Nephron (organoid): Measurements from ENCODE around the gene KIAA1217.

Source experiments
- H3K27ac Mint-ChIP-seq, 3 experiments: 2 replicates each; pipeline ENCODE4 v1.8.0; 2020; ENCODE audit warnings: mixed read lengths in 3 of 3, mild to moderate bottlenecking in 2 of 3, moderate library complexity in 1 of 3
- H3K27me3 Mint-ChIP-seq: 2 replicates; pipeline ENCODE4 v1.8.0; 2021; ENCODE audit warnings: low read depth, mild to moderate bottlenecking, moderate library complexity, mixed read lengths
- H3K36me3 Mint-ChIP-seq: 2 replicates; pipeline ENCODE4 v1.8.0; 2020; ENCODE audit warnings: low read depth, mixed read lengths
- H3K4me1 Mint-ChIP-seq: 2 replicates; pipeline ENCODE4 v1.8.0; 2020; ENCODE audit warnings: mixed read lengths
- H3K4me3 Mint-ChIP-seq, 3 experiments: 2 replicates each; pipeline ENCODE4 v1.8.0; 2020; ENCODE audit warnings: mild to moderate bottlenecking in 3 of 3, mixed read lengths in 3 of 3, moderate library complexity in 2 of 3
- H3K9me3 Mint-ChIP-seq: 2 replicates; pipeline ENCODE4 v1.8.0; 2020; ENCODE audit warnings: mixed read lengths
- CTCF ChIP-seq, 3 experiments: fragments of 200-600 bp; sonication (generic); IDR thresholded peaks; one replicate each; pipeline ENCODE4 v1.5.0; 2021; ENCODE audit warnings: antibody characterized with exemption in 3 of 3; ENCODE audit not compliant: unreplicated experiment in 3 of 3

KIAA1217 gene

GRCh38 chr10:24502801-24503460, 294.0 kb downstream of the KIAA1217 start:
- Mint-ChIP-seq H3K36me3 (peaks cover 73% of the 10 kb centered on the region), H3K4me1 (peaks cover 15% of the 10 kb centered on the region), H3K27ac (peak overlapping the region; percentile 4 to 73 (median 42)), H3K9me3 (peaks cover 4% of the 10 kb centered on the region), H3K27me3 (no peaks in the 10 kb centered on the region), H3K4me3 (no peak overlapping the region)
- TF ChIP-seq CTCF (IDR thresholded peaks at IDR 0.05; ENCODE audit: unreplicated experiment in 3 of 3): no peak

DNA sequence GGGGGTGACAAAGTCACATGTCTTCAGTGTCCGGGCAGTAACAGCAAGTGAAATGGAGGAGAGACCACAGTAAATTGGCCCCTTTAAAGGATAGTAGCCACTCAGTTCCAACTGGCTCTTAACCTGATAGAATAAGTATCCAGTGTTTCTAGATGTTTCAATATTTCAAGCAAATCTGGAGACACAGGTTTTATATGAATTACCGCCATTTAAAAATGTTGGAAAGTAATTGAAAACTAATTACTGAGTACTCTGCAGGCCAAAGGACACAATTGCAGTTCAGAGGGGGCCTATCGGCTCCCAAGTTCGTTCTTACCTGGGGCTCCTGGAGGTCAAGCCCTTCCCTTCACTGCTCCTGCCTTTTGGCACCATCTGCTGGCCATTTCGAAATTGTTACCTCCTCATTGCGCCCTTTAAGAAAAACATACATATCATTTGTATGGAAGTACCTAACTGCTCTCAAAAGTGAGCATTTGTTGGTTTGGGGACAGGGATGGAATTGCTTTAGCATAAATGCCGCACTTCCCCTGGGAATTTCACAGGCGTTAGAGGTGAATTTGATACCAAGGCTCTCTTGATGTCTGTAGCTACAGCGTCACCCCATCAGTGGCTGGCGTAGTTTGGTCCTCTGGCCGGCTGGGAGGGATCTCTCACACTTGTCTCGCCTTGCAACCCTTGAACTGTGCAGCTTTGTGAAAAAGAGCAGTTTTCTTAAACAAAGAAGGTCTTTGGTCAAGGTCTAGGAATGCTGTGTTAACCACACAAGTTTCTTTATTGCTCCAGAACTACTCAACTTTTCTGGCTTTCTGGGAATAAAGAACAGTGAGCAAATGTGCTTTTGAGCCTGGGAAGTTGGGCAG, 294.8 kb downstream of the KIAA1217 start:
- no peaks in the 10 kb centered on the region for H3K27me3 Mint-ChIP-seq

DNA sequence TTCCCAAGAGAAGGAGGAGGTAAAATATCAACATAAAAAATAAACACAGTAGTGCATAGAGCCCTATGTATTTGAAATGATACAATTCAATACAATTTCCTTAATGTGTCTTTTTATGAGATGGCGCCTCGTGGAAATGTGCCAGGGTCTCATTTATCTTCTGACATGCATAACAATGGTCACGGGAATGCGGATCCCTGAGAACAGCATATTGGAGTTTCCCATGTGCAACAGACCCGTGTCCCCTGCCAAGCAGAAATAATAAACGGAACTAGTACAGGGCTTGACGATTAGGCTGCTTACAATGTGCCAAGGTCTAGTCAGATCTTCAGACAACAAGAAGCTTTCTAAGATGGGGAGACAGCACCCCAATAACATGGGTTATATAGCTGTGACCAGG, 296.8 kb downstream of the KIAA1217 start:
- H3K9me3 Mint-ChIP-seq: peaks cover 4% of the 10 kb centered on the region
- TF ChIP-seq CTCF (IDR thresholded peaks at IDR 0.05; ENCODE audit: unreplicated experiment in 3 of 3): no peak

More for the DNA sequence above, 294.8 kb downstream of the KIAA1217 start:
- Mint-ChIP-seq H3K9me3 (peaks cover 4% of the 10 kb centered on the region), H3K27ac (peak overlapping the region; percentile 4 to 73 (median 42)), H3K36me3 (peaks cover 70% of the 10 kb centered on the region), H3K4me3 (no peak overlapping the region), H3K4me1 (peaks cover 15% of the 10 kb centered on the region)
- peak; percentile 53 to 63 (median 55) for TF ChIP-seq CTCF (IDR thresholded peaks at IDR 0.05; ENCODE audit: unreplicated experiment in 3 of 3)

DNA sequence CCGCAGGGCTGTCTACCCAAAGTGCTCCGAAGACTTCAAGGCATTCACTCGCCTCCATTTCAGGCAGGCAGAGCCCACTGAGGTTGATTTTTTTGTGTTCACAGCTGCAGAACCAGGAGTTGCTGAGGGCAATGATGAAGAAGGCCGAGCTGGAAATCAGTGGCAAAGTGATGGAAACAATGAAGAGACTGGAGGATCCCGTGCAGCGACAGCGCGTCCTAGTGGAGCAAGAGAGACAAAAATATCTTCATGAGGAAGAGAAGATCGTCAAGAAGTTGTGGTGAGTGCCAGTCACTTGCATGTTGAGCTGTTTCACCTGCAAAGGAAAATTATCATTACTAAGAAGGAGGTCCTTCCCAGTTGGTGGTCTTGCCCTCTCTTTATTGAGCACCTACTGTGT, 304.2 kb downstream of the KIAA1217 start:
- peak; percentile 23 to 28 (median 26) for TF ChIP-seq CTCF (IDR thresholded peaks at IDR 0.05; ENCODE audit: unreplicated experiment in 3 of 3)
- H3K9me3 Mint-ChIP-seq: no peaks in the 10 kb centered on the region
- no peaks in the 10 kb centered on the region for H3K27me3 Mint-ChIP-seq
- no peaks in the 10 kb centered on the region for H3K4me1 Mint-ChIP-seq
- H3K36me3 Mint-ChIP-seq: peaks cover 56% of the 10 kb centered on the region
- no peak overlapping the region for H3K4me3 Mint-ChIP-seq
- no peak overlapping the region for H3K27ac Mint-ChIP-seq

More for the DNA sequence above, 296.8 kb downstream of the KIAA1217 start:
- H3K27me3 Mint-ChIP-seq: no peaks in the 10 kb centered on the region
- peaks cover 15% of the 10 kb centered on the region for H3K4me1 Mint-ChIP-seq
- no peak overlapping the region for H3K4me3 Mint-ChIP-seq
- peaks cover 75% of the 10 kb centered on the region for H3K36me3 Mint-ChIP-seq
- H3K27ac Mint-ChIP-seq: no peak overlapping the region

GRCh38 chr10:24515481-24515880, 306.5 kb downstream of the KIAA1217 start:
- Mint-ChIP-seq H3K4me1 (peaks cover 7% of the 10 kb centered on the region), H3K27ac (no peak overlapping the region), H3K36me3 (peaks cover 43% of the 10 kb centered on the region), H3K27me3 (no peaks in the 10 kb centered on the region), H3K4me3 (no peak overlapping the region), H3K9me3 (no peaks in the 10 kb centered on the region)
- no peak for TF ChIP-seq CTCF (IDR thresholded peaks at IDR 0.05; ENCODE audit: unreplicated experiment in 3 of 3)
